CD4-positive, alpha-beta T cell treated with Interleukin-17A for 1 hour (primary cell): ENCODE results near the gene LEMD3.
"Not testable (repeated sequence)": the region's sequence is repeated elsewhere in the genome, so short reads cannot be mapped to it uniquely, and the experiment has no call there.

Experiments
- DNase-seq: peaks from one replicate; pipeline ENCODE4 v3.0.0-alpha.2; 2020

Gene LEMD3

DNA sequence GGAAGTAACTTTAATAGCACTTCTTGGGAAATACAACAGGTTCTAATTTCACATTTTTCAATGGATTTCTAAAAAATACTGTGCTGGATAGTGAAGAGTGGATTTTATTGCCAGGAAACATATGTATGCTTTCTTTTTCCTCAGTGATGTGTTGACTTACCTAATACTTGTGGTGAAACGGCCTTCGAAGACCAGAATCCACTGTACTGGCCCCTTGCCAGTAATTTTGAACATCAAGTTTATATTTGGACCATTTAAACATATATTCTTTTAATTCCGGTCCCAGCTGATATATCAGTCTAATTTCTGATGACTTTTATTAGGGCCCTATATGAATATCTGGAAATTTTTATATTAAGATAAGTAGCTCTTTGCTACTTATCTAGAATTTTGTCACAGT is 110.9 kb downstream of the LEMD3 start:
- DNase-seq, result no peak

DNA sequence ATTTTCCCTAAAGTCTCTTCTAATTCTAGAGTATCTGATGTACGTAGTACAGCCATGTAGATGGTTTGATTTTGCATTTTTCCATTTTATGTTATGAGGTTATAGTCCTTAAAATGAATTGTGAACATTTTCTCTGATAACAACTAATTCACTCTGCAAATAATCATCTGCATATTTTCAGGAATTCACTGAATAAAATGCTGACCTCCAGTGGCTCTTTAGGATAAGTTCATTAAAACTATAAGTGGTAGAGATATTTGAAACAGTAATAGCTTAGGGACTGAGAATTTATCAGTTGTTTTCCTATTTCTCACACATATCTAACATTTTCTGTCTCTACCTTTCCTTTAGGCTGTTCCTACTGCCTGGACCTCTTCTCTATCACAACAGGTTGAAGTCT is 113.5 kb downstream of the LEMD3 start:
- no peak for DNase-seq

DNA sequence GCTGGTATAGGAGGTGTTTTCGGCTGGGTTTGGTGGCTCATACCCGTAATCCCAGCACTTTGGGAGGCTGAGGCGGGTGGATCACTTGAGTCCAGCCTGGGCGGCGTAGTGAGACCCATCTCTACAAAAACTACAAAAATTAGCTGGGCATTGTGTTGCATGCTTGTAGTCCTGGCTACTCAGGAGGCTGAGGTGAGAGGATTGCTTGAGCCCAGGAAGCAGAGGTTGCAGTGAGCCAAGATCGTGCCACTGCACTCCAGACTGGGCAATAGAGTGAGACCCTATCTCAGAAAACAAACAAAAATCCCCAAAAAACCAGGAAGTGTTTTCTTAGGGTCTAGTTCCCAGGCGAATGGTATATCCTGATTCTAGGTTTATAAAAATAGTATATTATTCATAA is 116.1 kb downstream of the LEMD3 start:
- DNase-seq, result not testable (repeated sequence)

- DNase-seq, result no peak
Measured at GRCh38 chr12:65287426-65287825, 118.0 kb downstream of the LEMD3 start.

DNA sequence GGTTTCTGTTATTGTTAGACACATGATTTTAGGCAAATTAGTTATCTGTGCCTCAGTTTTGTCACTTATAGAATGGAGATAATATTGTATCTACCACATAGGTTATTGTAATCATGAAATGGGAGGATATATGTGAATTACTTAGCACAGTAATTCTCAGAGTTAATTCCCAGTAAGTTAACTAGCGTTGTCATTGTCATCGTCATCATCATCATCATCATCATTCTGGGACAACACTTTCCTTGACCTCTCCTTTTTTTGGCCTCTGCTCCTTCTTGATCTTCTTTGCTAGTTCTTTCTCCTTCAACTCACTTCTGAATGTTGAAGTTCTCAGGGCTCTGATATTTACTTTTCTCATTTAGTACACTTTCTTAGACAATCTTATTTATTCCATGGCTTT is 122.9 kb downstream of the LEMD3 start:
- DNase-seq, result no peak

GRCh38 chr12:65293735-65294134 is 124.4 kb downstream of the LEMD3 start:
- no peak for DNase-seq

DNA sequence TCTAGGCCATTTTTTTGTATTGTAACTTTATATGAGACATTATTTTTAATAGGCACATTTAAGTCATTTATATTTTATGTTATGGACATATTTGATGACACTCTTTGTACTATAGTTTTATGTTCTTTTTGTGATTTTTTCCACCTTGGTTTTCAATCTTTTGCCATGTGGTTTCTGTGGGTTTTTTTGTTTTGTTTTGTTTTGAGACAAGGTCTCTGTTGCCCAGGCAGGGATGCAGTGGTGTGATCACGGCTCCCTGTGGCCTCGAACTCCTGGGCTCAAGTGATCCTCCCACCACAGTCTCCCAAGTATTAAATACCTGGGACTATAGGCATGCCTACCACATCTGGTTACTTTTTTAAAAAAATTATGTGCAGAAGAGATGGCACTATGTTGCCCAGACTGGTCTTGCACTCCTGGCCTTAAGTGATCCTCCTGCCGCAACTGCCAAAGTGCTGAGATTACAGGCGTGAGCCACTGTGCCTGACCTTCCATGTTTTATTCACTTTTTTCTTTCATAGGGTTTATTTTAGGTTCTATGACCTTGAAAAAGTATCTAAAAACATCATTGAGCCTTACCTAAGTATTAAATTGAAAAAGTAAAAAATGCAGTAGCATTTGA is 125.4 kb downstream of the LEMD3 start:
- no peak for DNase-seq

- DNase-seq, result no peak
Measured at GRCh38 chr12:65296508-65297265, 127.3 kb downstream of the LEMD3 start.
